Non-pigmented ciliary epithelial cell (primary cell): ENCODE results near the gene DNAH6.
"Not testable (repeated sequence)": the region's sequence is repeated elsewhere in the genome, so short reads cannot be mapped to it uniquely, and the experiment has no call there.

ENCODE experiments used
- DNase-seq: peaks from one replicate; pipeline ENCODE4 v3.0.0-alpha.2; 2010; ENCODE audit warnings: low read depth

DNAH6 gene

DNA sequence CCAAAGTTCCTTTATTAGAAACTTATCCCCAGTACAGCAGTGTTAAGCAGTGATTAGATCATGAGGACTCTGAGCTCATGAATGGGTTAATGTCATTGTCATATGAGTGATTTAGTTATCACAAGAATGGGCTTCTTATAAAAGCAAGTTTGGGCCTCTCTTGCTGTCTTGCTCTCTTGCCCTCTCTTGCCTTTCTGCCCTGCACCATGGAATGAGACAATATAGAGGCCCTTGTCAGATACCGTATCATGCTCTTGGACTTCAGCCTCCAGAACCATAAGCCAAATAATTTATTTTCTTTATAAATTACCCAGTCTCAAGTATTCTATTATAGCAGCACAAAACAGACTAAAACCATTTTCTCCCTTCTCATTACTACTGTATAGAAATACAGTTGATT, 238.8 kb downstream of the DNAH6 start:
- DNase-seq, result no peak

DNA sequence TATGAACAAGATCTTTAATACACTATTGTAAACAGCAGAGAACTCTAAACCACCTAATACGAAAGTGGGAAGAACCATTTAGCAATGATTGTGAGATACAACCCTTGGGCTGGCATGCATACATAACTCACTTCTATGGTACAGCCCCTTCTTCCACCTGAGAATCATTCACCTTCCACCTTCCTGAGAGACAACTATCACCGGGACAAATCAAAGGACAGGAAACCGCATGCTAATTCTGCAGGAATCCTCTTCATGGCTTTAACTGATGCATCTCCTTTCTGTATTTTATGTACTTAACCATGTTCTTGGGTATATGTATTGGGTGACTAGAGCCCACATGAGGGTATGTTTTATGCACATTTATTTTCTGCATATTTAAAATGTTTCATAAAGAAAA, 241.3 kb downstream of the DNAH6 start:
- DNase-seq, result no peak

DNA sequence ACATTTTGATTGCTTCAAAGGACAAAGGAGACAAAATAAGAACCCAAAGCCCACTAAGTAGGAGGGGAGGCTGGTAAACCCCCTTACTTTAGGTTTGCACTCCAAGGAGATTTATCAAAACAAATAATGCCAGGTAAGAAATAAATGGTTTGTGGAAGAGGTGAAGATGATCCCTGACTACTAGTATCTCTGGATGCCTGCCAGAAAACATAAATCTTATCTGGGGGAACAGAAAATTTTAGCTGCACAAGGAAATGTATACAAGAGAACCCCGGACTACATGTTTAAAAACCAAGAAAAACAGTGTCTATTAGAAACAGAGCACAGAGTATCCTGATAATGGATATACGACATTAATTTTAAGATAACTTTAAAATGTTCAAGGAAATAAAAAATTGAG, 250.5 kb downstream of the DNAH6 start:
- DNase-seq, result no peak

DNA sequence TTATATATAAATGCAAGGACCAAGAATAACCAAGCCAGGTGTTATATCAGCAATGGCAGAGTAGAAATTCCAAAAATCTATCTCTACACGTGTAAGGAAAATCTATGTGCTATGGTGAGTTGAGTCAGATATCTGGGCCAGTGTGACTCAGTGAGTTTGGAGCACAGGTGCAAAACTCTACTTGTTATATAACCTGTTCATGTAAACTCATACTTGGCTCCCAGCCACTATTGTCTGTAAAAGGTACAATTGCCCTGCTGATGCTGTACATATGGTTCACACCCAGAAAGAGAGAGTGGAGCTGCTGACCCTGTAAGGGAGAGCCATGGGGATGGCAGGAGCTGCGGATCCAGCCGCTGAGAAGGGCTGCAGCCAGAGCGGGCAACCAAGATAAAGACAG, 252.5 kb downstream of the DNAH6 start:
- DNase-seq, result no peak

DNA sequence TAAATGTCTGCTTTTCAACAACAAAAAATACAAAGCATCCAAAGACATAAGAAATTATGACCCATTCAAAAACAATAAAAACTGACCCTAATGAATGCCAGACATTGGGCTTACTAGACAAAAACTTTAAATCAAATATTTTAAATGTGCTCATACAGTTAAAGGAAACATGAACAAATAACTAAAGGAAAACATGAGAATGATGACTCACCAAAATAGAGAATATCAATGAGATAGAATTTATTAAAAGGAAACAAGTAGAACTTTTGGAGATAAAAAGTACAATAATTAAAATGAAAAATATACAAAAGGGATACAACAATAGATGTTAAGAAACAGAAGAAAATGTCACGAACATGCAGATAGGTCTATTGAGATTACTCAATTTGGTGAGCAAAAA, 254.0 kb downstream of the DNAH6 start:
- no peak for DNase-seq

DNA sequence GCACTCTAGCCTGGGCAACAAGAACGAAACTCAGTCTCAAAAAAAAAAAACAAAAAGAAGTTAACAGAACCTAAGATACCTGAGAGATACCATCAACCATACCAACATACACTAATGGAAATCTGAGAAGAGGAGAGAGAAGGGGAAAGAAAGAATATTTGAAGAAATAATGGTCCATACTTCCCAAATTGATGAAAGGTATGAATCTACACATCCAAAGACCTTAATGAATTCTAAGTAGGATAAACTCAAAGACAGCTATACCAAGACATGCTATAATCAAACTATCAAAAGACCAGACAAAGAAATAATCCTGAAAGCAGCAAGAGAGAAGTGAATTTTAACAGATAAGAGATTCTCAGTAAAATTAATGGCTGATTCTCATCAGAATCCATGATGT, 255.0 kb downstream of the DNAH6 start:
- no peak for DNase-seq

DNA sequence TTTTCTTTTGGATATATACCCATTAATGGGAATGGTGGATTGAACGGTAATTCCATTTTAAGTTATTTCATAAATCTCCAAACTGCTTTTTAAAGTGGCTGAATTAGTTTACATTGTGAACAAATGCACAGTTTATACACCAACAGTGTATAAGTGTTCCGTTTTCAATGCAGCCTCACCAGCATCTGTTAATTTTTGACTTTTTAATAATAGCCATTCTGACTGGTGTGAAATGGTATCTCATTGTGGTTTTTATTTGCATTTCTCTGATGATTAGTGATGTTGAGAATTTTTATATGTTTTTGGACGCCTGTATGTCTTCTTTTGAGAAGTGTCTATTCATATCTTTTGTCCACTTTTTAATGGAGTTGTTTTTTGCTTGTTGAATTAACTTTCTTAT, 257.3 kb downstream of the DNAH6 start:
- not testable (repeated sequence) for DNase-seq

DNA sequence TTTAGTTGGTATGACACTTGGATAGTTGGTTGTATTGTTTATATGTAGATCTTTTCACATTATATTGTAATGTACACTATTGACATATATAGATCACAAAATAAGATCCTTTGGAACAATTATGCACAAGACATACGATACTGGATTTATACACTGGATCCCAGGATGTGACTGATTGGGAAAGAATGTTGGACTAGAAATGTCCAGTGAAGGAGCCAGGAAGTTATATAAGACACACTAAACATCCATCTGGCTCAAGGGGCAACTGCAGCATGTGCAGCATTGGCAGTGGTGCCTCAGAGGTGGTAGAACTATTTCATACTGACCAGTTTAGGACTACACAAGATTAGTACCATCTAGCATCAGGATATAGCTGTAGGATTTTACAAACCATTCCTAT, 259.7 kb downstream of the DNAH6 start:
- DNase-seq, result no peak

DNA sequence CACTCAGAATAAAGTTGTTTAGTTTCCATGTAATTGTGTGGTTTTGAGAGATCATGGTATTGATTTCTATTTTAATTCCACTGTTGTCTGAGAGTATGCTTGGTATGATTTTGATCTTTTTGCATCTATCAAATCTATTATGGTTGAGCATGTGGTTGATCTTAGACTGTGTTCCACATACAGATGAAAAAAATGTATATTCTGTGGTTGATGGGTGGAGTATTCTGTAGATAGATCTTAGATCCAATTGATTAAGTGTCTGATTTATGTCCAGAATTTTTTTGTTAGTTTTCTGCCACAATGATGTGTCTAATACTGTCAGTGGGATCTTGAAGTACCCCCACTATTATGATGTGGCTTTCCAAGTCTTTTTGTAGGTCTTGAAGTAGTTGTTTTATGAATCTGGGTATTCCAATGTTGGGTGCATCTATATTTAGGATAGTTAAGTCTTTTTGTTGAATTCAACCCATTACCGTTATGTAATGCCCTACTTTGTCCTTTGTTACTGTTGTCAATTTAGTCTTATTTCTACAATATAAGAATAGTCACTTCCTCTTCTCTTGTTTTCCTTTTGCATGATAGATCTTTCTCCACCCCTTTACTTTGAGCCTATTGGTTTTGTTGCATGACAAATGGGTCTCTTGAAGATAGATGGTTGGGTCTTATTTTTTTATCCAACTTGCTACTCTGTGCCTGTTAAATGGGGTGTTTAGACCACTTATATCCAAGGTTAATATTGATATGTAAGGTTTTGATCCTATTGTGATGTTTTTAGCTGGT, 262.8 kb downstream of the DNAH6 start:
- no peak for DNase-seq

DNA sequence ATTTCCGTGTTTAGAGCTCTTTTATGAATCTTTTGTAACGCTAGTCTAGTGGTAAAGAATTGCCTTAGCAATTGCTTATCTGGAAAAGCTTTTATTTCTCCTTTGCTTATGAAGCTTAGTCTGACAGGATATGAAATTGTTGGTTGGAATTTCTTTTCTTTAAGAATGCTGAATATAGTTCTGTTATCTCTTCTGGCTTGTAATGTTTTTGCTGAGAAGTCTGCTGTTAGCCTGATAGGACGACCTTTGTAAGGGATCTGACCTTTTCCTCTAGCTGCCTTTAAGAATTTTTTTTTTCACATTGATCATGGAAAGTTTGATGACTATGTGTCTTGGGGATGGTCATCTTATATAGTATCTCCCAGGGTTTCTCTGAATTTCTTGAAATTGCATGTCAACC, 263.5 kb downstream of the DNAH6 start:
- no peak for DNase-seq

DNA sequence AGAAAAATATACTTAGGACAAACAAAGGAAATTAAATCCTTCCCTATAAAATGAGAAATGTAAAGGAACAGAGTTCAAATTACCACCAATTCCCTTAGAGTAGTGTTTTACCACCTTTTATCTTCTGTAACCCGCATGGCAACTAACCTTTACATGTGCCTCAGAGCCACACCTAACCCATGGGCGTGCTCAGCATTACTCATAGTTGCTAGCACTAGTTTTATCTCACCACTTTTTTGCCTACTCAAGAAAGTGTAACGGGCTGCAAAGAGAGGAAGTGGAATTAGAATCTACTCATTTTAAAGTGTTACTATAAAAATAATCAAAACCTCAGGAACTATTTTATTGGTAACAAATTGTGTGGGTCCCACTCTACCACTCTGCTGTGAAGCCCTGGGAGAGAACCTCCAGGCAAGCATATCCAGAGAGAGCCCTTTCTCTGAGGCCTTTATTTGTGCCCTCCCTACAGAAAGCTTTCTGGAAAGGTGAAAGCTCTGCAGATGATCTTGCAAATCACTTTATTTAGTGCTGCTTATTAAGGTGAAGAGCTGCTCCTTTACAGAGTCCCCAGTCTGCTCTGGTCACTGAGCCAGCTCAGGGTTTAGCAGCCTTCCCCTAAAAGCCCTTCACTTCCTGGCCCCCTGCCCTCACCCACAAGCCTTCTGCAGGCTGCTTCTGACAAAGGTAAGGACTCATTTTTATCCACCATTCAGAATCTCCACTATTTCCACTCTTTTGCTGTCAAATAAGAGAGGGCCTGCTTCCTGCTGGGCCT, 265.8 kb downstream of the DNAH6 start:
- no peak for DNase-seq

DNA sequence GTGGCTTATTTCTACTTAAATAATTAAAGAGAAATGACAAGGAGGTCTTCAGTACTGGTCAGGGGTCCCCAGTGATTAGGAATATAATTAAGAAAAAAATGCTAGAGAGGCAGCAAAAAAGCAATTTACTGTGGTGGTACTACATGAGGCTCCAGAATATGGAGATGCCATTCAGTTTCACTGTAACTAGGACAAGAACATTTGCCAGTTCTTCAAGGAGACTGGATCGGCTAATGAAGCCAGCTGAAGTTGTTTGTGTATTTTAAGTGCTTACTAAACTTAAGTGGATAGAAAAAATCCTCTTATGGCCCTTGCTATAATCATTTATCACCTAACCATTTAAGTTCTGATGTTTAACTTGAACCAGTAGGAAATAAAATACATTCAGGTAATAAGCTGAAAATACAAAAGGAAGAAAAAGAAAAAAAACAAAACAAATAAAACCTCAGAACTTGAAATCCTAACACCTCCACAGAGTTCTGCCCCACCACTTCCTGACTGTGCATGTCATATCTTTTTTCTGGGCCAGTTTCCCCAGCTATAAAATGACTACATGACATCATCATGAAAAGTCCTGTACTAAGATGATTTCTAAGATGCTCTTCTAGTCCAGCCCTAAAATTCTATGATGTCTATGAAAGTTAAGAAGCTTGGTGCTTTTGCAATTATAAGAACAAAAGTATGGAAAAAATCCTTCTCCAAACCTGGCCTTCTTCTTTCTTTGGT, 266.6 kb downstream of the DNAH6 start:
- no peak for DNase-seq

DNA sequence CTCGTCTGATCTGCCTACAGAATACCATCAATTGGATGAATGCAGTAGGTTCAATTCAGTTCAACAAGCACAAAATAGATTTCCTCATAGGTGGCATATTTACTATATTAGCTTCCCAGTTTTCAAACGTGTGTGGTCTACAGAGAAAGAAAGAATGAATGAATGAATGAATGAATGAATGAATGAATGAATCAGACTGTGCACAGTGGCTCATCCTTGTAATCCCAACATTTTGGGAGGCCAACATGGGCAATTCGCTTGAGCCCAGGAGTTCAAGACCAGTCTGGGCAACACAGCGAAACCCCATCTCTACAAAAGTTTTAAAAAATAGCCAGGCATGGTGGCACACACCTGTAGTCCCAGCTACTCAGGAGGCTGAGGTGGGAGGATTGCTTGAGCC, 269.7 kb downstream of the DNAH6 start:
- DNase-seq, result no peak

DNA sequence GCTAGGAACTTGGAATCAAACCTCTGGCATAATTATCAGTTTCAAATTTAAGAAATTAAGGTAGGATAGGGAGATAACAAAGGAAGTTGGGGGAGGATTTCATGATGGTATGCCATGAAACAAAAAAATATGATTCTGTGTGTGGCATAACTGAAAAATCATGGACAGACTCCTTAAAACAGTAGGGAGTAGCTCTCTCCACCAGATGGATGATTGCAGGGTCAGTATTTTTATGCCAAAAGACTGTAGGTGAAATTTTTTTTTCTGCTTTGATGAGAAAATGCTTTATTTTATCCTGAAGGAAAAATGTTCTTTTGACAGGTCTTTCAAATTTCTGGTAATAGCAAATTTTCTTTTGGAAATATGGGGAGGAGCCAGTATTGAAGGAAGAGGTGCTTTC, 270.3 kb downstream of the DNAH6 start:
- no peak for DNase-seq

DNA sequence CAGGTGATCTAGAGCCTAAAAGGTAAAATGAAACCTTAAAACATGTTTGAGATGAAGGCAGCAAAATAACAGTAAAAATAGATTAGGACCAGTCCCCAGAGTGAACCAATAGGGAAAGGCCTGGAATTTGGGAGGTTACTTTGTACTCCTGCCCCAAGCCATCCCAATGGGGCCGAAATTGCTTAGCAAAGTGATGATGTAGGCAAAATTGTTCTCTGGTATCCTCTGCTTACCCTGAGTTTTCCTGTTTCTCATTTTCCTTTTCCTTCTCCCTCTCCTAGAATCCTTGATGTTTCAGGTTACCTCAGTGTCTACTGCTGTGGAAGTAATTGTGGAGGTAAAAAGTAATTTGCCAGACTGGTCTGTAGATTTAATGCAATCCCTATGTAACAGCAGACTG, 271.7 kb downstream of the DNAH6 start:
- no peak for DNase-seq

DNA sequence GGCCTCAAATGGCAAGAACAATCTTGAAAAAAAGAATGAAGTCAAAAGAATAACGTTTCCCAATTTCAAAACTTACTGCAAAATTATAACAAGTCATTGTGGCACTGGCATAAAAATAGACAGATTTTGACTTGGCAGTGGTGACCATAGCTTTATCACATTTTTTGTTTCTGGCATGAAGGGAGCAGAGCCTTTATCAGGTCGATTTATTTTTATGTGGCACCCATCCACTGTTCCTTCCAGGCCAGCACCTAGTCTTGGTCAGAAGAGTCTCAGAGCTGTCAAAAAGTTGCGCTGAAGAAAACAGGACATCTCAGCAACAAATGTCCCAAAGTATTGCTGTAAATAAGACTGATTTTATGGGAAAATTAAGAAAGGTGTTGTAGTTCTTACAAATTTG, 272.2 kb downstream of the DNAH6 start:
- no peak for DNase-seq

DNA sequence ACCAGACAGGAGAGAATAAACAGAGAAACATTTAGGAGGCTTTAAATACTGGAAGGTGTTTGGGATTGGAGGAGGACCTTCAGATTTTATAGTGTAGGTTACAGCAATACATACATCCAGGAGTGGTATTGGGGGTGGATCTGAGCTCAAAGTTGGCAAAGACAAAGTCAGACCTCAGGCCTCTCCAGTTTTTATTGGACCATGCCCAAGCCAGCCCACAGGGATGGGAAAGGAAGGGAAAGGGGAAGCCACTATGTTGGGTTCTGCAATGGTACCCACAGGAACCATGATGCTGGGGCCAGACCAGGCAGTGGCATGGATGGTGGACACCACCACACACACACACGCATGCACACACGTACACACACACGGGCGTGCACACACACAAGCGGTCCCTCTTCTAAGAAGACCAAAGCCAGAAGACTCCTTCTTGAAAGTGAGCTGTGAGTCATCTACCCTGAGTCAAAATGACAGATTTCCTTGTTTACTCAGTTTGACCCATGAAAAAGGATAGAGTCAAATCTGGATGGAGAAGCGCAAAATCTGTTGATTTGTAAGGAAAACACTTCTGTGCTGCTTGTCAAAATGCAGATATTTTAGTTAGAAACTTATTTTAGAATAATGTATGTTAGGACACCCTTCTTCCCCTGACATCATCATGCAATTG, 276.7 kb downstream of the DNAH6 start:
- DNase-seq, result no peak

DNA sequence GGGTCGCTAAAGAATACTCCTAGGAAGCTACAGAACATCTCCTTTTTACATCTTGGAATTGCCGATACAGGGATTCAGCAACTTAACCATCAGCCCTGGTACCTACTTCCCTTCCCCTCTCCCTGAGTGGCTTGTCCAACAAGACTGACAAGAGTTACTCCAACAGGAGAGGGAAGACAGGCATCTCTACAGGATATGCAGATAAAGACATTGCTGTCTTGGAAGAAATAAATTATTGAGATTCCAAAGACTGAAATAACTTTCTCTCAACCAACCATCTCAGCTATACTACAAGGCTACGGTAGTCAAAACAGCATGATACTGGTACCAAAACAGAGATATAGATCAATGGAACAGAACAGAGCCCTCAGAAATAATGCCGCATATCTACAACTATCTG, 277.3 kb downstream of the DNAH6 start:
- no peak for DNase-seq

DNA sequence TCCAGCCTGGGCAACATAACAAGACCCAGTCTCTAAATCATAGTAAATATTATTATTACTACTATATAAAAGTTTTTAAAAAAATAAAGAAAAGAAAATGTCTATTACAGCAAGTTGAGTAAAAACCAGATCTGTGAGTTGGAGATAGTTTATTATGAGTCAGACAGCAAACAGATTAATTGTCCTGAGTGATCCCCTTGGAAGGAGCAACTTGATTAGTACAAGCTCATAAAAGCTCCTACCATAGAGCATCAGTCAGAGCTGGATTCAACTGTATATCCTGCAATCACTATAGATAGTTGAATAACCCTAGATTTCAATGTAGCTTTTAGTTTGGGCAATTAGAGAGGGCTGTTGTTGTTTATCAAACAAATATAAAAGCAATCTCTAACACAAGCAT, 280.5 kb downstream of the DNAH6 start:
- DNase-seq, result no peak

DNA sequence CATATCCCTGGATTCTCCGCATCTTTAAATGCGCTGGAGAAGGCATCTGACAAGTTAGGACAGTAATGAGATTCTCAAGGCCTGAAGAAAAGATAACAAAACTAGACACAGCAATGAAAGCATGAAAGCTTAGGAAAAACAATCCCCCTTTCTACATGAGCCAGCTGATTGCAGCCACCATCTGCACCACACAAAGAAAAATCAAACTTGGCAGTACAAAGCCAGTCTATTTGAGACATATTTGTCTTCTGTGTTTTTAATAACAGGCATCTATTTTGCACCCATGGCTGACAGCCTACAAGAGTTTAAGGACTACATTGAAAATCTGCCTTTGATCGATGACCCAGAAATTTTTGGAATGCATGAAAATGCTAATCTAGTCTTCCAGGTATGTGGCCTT, 281.0 kb downstream of the DNAH6 start:
- no peak for DNase-seq

DNA sequence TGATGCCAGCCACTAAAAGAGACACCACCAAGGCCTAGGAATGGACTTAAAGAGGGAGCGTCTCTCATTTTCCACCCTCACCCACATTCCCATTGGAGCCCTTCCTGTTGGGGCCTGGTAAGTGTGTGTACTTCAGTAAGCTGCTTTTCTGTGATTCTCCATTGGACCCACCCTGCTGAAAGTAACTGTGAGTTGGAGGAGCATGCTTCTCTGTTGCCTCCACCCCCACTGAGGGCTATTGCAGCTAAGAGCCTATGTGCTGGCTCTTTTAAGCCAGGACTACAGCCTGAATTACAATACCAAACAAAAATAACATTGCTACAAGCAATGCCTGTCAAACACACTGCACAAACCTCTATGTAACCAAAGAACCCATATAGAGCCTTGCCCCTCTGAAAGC, 283.5 kb downstream of the DNAH6 start:
- no peak for DNase-seq

DNA sequence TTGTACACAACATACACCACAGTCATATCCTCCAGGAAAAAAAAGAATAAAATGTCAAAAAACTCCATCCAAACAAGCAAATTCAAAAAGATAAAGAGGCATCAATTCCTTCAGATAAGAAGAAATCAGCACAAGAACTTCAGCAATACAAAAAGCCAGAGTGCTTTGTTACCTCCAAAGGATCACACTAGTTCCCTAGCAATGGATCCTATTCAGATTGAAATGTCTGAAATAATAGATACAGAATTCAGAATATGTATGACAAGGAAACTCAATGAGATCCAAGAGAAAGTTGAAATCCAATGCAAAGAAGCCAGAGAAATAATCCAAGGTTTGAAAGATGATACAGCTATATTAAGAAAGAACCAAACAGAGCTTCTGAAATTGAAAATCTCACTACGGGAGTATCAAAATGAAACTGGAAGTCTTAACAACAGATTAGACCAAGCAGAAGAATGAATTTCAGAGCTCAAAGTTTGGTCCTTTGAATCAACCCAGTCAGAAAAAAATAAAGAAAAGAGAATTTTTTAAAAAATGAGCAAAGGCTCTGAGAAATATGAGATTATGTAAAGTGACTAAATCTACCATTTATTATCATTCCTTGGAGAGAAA, 284.0 kb downstream of the DNAH6 start:
- DNase-seq, result no peak
